ENCODE results near the gene ARL6IP1. TPM values are rescaled to one million over a fixed set of nuclear protein-coding genes. Genes with fewer than 3 reads are reported as not detected.

The ARL6IP1 gene
- polyA plus RNA-seq, 2 donors = 46.5 to 59.5 TPM

Other genes with a start within 250 kb of the ARL6IP1 start
- 10 to 100 TPM; 27.9 to 38.8 TPM for gene NOMO2, start 239.5 kb downstream of the ARL6IP1 start, polyA plus RNA-seq
- 1,000 to 10,000 TPM; 2,199 to 3,397 TPM for gene RPS15A, start 11.2 kb downstream of the ARL6IP1 start, polyA plus RNA-seq
- 10 to 100 TPM in 1 of 2 donors, 1 to 10 TPM in 1; 9.2 to 15.0 TPM for gene SMG1, start 124.9 kb upstream of the ARL6IP1 start, polyA plus RNA-seq
- under 1 TPM; 0.22 to 0.41 TPM for gene TMC7, start 182.4 kb upstream of the ARL6IP1 start, polyA plus RNA-seq

Data from esophagus (tissue), 2 donors.